ENCODE results near the gene DCAF5. TPM values are rescaled to one million over a fixed set of nuclear protein-coding genes. Genes with fewer than 3 reads are reported as not detected.

Gene DCAF5
- total and polyA plus RNA-seq, 2 of the 8 experiments (the other 6 are each of a cell fraction or from before 2014, with no cell fraction given), result 24.3 to 31.0 TPM

DNA sequence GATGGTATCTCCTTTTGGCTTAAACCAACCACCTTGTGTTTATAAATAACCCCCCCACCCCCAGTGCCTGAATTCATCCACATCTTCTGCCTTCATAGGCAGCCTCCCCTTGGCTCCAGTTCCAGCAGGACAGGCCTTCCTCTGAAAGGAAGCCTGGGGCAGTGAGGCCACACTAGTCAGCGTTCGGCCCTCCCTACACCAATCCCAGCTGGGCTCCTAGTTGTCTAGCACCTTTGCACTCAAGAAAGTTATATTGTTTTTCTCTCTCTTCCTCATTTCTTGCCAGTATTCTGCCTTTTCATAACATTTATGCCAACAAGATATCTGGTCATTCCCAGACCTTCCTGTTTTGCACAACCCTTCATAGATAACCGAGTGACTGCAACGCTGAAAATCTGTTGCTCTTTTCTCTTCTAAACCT is 100.7 kb downstream of the DCAF5 start (continued):
- TF ChIP-seq HDAC2 (IDR thresholded peaks at IDR 0.05; ENCODE audit: borderline replicate concordance in 1 of 2, low read depth in 2 of 2, low read length in 2 of 2), result no peak
- TF ChIP-seq, protein P1, sequence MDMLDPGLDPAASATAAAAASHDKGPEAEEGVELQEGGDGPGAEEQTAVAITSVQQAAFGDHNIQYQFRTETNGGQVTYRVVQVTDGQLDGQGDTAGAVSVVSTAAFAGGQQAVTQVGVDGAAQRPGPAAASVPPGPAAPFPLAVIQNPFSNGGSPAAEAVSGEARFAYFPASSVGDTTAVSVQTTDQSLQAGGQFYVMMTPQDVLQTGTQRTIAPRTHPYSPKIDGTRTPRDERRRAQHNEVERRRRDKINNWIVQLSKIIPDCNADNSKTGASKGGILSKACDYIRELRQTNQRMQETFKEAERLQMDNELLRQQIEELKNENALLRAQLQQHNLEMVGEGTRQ (IDR thresholded peaks at IDR 0.05; ENCODE audit: low read length), result no peak
- no peak for TF ChIP-seq SP1 (IDR thresholded peaks at IDR 0.05; ENCODE audit: low read depth, low read length)
